Hippocampal formation (tissue), 2 donors: ENCODE results near the gene MOB3B.
"Not testable (repeated sequence)": the region's sequence is repeated elsewhere in the genome, so short reads cannot be mapped to it uniquely, and the experiment has no call there.

ENCODE experiments used
- DNase-seq, 2 donors: peaks; one replicate each; lab custom pipeline; 2025; lab: John Stamatoyannopoulos, UW

MOB3B gene

DNA sequence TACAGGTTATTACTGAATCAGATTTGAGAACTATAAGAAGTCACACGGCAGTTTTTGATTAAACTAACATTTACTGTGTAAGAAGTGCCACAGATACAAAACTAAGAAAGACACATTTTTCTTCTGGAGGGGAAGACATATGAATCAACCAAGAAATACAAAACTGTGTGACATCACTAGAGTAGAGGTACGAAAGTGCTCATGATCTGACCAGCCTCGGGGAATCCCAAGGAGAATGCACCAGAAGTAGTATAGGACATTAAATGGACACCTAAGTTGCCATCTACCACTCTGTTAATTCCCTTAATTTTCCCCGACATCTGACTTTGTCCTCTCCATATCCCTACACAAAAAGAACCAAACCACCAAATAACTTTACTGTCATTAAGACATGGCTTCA is 10.8 kb downstream of the MOB3B start:
- no peak for DNase-seq

DNA sequence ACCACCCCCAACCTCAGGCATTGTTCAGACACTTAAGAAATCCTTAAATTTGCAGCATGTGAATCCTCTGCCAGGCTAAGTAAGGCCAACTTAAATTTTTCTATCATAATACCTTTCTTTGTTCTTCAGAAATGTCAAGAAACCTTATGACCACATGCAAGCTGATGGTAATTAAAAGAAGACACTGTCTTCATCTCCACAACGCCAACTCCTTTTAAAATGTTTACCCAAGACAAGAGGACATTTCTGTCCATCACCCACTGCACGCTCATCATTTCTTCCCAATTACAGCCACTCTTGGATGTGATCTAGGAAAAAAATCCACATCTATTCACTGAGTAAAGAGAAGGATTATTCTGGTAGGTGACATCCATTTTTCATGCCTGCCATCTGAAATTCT is 11.6 kb downstream of the MOB3B start:
- DNase-seq, result no peak

GRCh38 chr9:27514551-27514950 is 15.1 kb downstream of the MOB3B start:
- no peak for DNase-seq

GRCh38 chr9:27511771-27512170 is 17.8 kb downstream of the MOB3B start:
- no peak for DNase-seq

DNA sequence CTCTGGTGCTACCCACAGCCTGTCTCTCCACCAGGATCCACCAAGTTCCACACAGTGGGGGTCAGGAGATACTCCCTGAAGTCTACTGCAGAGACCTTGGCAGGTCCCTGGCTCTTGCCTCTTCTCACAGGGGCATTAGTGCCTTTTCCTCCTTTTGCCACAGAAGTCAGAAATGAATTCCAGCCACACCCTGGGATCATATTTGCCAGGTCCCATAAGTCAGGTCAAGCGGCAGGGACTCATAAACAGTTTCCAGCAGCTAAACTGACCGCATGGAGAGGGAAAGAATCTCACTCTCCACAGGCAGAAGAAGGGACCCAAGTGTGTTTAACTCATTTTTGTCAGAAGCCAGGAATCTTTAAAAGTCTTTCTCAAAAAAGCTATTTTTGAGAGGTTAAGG is 18.8 kb downstream of the MOB3B start:
- DNase-seq, result no peak

DNA sequence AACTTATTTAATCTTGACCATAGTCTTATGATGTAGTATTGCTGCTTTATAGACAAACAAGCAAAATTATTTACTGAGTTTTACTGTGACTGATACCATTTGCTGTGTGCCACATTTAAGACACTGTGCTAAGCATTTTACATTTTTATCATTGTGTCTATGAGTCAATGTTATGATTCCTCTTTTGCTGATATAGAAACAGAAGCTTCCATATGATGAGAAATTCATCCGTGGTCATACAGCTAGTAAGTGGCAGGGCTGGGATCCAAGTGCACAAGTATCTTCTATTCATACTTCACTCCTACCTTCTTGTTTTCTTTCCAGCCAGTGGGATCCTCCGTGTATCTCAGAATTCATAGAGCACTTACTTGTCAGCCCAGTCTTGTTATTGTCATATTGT is 22.6 kb downstream of the MOB3B start:
- no peak for DNase-seq

GRCh38 chr9:27505744-27506161 is 23.9 kb downstream of the MOB3B start:
- DNase-seq, result no peak

GRCh38 chr9:27504259-27504658 is 25.4 kb downstream of the MOB3B start:
- no peak for DNase-seq

GRCh38 chr9:27503623-27504022 is 26.0 kb downstream of the MOB3B start:
- DNase-seq, result no peak

- DNase-seq, result not testable (repeated sequence)
These were observed 28.7 kb downstream of the MOB3B start for GRCh38 chr9:27500902-27501301.

GRCh38 chr9:27499451-27499850 is 30.2 kb downstream of the MOB3B start:
- DNase-seq, result no peak

GRCh38 chr9:27497883-27498417 is 31.7 kb downstream of the MOB3B start:
- DNase-seq, result peak; percentile 35 to 67

GRCh38 chr9:27496135-27496504 is 33.5 kb downstream of the MOB3B start:
- DNase-seq, result no peak

- no peak for DNase-seq
These were observed 34.0 kb downstream of the MOB3B start for GRCh38 chr9:27495480-27496134.

GRCh38 chr9:27491154-27491553 is 38.5 kb downstream of the MOB3B start:
- no peak for DNase-seq

- no peak for DNase-seq
These were observed 40.3 kb downstream of the MOB3B start for GRCh38 chr9:27489087-27489876.

GRCh38 chr9:27487927-27488326 is 41.7 kb downstream of the MOB3B start:
- DNase-seq, result no peak

DNA sequence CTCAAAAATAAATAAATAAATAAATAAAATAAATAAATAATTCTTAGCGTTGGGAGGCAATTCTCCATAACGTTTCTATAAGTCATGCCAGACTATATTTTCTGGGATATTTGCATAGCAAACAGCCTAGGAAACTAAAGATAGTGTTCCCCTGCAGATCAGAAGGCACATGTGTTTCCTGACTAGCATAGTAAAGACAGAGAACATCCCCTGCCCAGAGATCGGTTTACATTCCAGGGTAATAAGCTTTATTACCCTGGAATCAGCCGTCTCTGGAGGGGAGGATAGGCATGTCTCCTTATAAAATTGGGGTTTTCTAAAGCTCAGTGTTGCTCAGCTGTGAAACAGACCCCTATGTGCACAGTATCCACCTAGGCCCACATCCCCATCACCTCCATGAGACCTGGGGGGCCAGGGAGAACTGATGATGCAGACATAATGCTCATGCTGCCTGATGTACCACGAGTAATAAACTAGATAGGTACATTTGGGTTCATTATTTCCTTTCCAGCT is 42.4 kb downstream of the MOB3B start:
- DNase-seq, result no peak

- no peak for DNase-seq
These were observed 44.5 kb downstream of the MOB3B start for GRCh38 chr9:27485158-27485557.

DNA sequence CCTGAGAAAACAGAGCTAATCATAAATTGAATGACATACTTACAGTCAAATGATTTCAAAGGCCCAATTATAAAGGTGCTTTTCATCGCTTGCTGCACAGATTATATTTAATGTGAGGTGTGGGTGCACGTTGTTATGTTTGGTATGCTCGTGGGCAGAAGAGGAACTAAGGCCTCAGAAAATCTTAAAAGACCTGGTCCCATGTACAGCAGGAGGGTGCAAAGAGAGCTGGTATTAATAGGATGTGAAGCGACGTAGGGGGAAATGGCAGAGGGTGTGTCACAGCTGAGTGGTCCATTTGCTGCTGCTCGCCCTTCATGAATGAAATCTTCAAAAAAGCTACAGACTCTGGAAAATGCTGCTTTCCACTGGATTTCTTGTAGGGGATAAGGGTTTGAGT is 46.0 kb downstream of the MOB3B start:
- no peak for DNase-seq

GRCh38 chr9:27482709-27483108 is 46.9 kb downstream of the MOB3B start:
- no peak for DNase-seq

- no peak for DNase-seq
These were observed 51.3 kb downstream of the MOB3B start for GRCh38 chr9:27478322-27478721.

- DNase-seq, result no peak
These were observed 52.6 kb downstream of the MOB3B start for GRCh38 chr9:27476870-27477515.
